ENCODE measurements around the gene TBXA2R.
A peak's percentile ranks its signal among the peaks of the same experiment; 100 is the strongest.

Gene TBXA2R

GRCh38 chr19:3606690-3607289 lies at the start of gene TBXA2R:
TSS of gene TBXA2R (minus strand) at chr19:3606875. CDS start at chr19:3600634, 6,241 bp downstream.
- H3K27ac ChIP-seq, result peak within 1 kb of the TSS; percentile 69
- TF ChIP-seq CTCF (IDR thresholded peaks at IDR 0.05; ENCODE audit: low read depth, low read length), result no peak
- no peaks in the 10 kb centered on the region for H3K27me3 ChIP-seq (ENCODE audit: insufficient read depth, low read depth, severe bottlenecking)
- H3K9me3 ChIP-seq (ENCODE audit: severe bottlenecking), result no peaks in the 10 kb centered on the region
- H3K4me3 ChIP-seq (ENCODE audit: low read depth, low read length), result peak within 1 kb of the TSS; percentile 55
- peaks cover 6% of the 10 kb centered on the region for H3K36me3 ChIP-seq
- DNase-seq, result peak; percentile 90

GRCh38 chr19:3656073-3656746 lies 49.5 kb upstream of the TBXA2R start:
- Histone ChIP-seq H3K9me3 (ENCODE audit: severe bottlenecking) (no peaks in the 10 kb centered on the region), H3K36me3 (peaks cover 94% of the 10 kb centered on the region), H3K4me3 (ENCODE audit: low read depth, low read length) (peak overlapping the region; percentile 17; the same call in 1 of the 2 replicates), H3K27ac (peak overlapping the region; percentile 99), H3K27me3 (ENCODE audit: insufficient read depth, low read depth, severe bottlenecking) (no peaks in the 10 kb centered on the region)
- TF ChIP-seq CTCF (IDR thresholded peaks at IDR 0.05; ENCODE audit: low read depth, low read length), result no peak
- DNase-seq, result peak; percentile 93

- Histone ChIP-seq H3K4me3 (ENCODE audit: low read depth, low read length) (no peak overlapping the region; the same call in 1 of the 2 replicates), H3K27me3 (ENCODE audit: insufficient read depth, low read depth, severe bottlenecking) (no peaks in the 10 kb centered on the region), H3K36me3 (peaks cover 92% of the 10 kb centered on the region), H3K9me3 (ENCODE audit: severe bottlenecking) (no peaks in the 10 kb centered on the region), H3K27ac (peak overlapping the region; percentile 99)
- no peak for TF ChIP-seq CTCF (IDR thresholded peaks at IDR 0.05; ENCODE audit: low read depth, low read length)
- peak; percentile 98 for DNase-seq
Measured at GRCh38 chr19:3655402-3656072, 48.9 kb upstream of the TBXA2R start.

- DNase-seq, result peak; percentile 55
- Histone ChIP-seq H3K36me3 (peaks cover 83% of the 10 kb centered on the region), H3K9me3 (ENCODE audit: severe bottlenecking) (no peaks in the 10 kb centered on the region)
Measured at GRCh38 chr19:3653865-3654513, 47.3 kb upstream of the TBXA2R start.

More at GRCh38 chr19:3653865-3654513, 47.3 kb upstream of the TBXA2R start:
- peak; percentile 70 for TF ChIP-seq CTCF (IDR thresholded peaks at IDR 0.05; ENCODE audit: low read depth, low read length)
- Histone ChIP-seq H3K27me3 (ENCODE audit: insufficient read depth, low read depth, severe bottlenecking) (no peaks in the 10 kb centered on the region), H3K27ac (peak overlapping the region; percentile 99), H3K4me3 (ENCODE audit: low read depth, low read length) (no peak overlapping the region)

All from WERI-Rb-1 (cell line).